Hepatocyte (in vitro differentiated cells): ENCODE measurements around the gene TOMM7. TPM values are rescaled to one million over a fixed set of nuclear protein-coding genes. Genes with fewer than 3 reads are reported as not detected.

Experiments used
- DNase-seq: peaks from one replicate; pipeline ENCODE4 v3.0.0-alpha.2; 2016; ENCODE audit warnings: low spot score
- H2AFZ ChIP-seq: fragments of 200-600 bp; sonication (generic); 2 replicates; pipeline ENCODE4 v1.6.0; 2016; ENCODE audit warnings: antibody characterized with exemption, mild to moderate bottlenecking
- H3K27ac ChIP-seq: fragments of 200-600 bp; sonication (generic); 2 replicates; pipeline ENCODE4 v1.5.1; 2016; ENCODE audit warnings: mild to moderate bottlenecking
- H3K27me3 ChIP-seq: fragments of 200-600 bp; sonication (generic); 2 replicates; pipeline ENCODE4 v1.6.1; 2016
- H3K36me3 ChIP-seq: fragments of 200-600 bp; sonication (generic); replicated peaks from 2 replicates; pipeline ENCODE4 v1.5.1; 2016; ENCODE audit warnings: low read depth; ENCODE audit not compliant: insufficient read depth
- H3K4me1 ChIP-seq: fragments of 200-600 bp; sonication (generic); 2 replicates; pipeline ENCODE4 v1.5.1; 2016; ENCODE audit warnings: mild to moderate bottlenecking, moderate library complexity; ENCODE audit not compliant: insufficient read depth
- H3K4me2 ChIP-seq: fragments of 200-600 bp; sonication (generic); 2 replicates; pipeline ENCODE4 v1.6.0; 2016
- H3K4me3 ChIP-seq: fragments of 200-600 bp; sonication (generic); 2 replicates; pipeline ENCODE4 v1.5.1; 2016; ENCODE audit warnings: mild to moderate bottlenecking
- H3K79me2 ChIP-seq: fragments of 200-600 bp; sonication (generic); 2 replicates; pipeline ENCODE4 v1.6.0; 2017; ENCODE audit warnings: mild to moderate bottlenecking
- H3K9me2 ChIP-seq: fragments of 200-600 bp; sonication (generic); replicated peaks from 2 replicates; pipeline ENCODE4 v1.6.0; 2017; ENCODE audit warnings: mild to moderate bottlenecking; ENCODE audit not compliant: insufficient read depth
- H3K9me3 ChIP-seq: fragments of 200-600 bp; sonication (generic); 2 replicates; pipeline ENCODE4 v1.5.1; 2016; ENCODE audit warnings: low read depth, mild to moderate bottlenecking
- H4K20me1 ChIP-seq: fragments of 200-600 bp; sonication (generic); 2 replicates; pipeline ENCODE4 v1.6.0; 2016; ENCODE audit warnings: mild to moderate bottlenecking; ENCODE audit not compliant: insufficient read depth, poor library complexity, severe bottlenecking
- EZH2 ChIP-seq: fragments of 200-600 bp; sonication (generic); IDR thresholded peaks from 2 replicates; pipeline ENCODE4 v1.6.1; 2016; ENCODE audit warnings: antibody characterized with exemption, mild to moderate bottlenecking, borderline replicate concordance
- EZH2phosphoT487 ChIP-seq: fragments of 200-600 bp; sonication (generic); IDR thresholded peaks from one replicate; pipeline ENCODE4 v1.6.1; 2018; ENCODE audit warnings: antibody characterized with exemption, mild to moderate bottlenecking, low read depth, moderate library complexity; ENCODE audit not compliant: unreplicated experiment, severe bottlenecking
- WGBS: methylation state at CpG from one replicate; pipeline ENCODE4 v1.1.6; 2016; ENCODE audit warnings: low lambda C conversion rate; ENCODE audit errors: missing lambda C conversion rate; 5-methylcytosine and 5-hydroxymethylcytosine counted together
- polyA plus RNA-seq: library from polyadenylated mRNA; unstranded; fragments of >200 nt; fragmentation: Nextera tagmentation; extraction: Ambion mirVana; gene quantifications from 2 replicates; pipeline ENCODE4 v1.2.1, GENCODE V29; 2016
- total RNA-seq: library from RNA; depleted of rRNA; stranded (reverse); fragments of >200 nt; gene quantifications from 2 replicates; pipeline ENCODE4 v1.2.3, GENCODE V29; 2014
- TF ChIP-seq, protein P1 (sequence below): fragments of 200-600 bp; sonication (generic); IDR thresholded peaks from 2 replicates; pipeline ENCODE4 v1.5.1; 2016; ENCODE audit warnings: antibody characterized with exemption, mild to moderate bottlenecking; ENCODE audit not compliant: poor library complexity

TOMM7 gene
- total and polyA plus RNA-seq, 2 experiments from 2014 or later = 215 to 322 TPM

DNA sequence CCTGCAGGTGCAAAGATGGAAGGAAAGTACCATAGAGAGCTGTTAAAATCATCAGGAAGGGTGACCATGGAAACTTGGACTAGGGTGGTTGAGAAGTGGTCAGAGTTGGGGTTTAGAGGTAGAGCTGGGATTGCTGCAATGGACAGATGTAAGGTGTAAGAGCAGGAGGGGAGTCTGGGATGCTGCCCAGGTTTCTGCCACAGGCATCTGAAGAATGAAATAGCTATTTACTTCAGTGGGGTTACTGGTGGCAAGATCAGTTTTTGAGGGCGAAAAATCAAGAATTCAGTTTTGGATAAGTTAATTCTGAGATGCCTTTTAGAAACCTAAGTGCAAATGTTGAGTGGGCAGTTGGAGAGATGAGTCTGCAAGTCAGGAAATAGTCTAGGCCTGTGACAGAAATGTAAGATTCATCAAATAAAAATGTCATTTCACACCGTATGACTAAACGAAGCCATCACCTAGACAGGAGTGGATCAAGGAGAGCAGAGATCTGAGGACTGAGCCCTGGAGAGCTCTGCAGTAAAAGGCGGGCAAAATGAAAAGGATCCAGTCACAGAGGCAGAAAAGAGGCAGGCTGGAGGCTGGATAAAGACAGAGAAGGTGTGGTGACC is 22.7 kb upstream of the TOMM7 start:
- 92% methylated on average over 4 of the region's 4 CpGs for WGBS
- no peak overlapping the region for H2AFZ ChIP-seq

DNA sequence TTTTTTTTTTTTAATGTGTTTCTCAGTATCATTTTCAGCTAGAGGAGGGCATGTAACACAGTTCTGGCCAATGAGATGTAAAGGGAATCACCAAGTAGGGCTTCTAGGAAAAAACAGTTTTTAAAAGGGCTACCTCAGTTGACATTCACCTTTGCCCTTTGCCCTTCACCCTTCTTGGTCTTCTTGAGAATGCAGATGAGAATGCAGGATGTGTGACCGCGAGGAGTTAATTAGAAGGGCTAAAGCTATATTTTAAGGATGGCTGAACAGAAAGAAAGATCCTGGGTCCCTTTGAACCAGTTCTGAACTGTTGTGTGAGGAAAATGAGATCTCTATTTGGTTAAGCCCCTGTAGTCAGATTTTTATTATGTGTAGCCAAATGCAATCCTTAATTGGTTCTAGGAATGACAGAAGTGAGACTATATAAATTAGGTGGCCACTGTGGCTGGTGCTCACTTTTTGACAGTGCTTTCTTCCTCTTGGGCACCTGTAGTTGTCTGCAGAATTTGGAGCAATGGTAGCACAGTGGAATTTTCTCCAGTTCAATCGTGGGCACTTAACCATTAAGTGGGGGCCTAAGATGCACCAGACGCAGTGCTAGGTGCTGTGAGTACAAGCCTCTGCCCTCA is 21.1 kb upstream of the TOMM7 start:
- WGBS = 86% methylated on average over 4 of the region's 4 CpGs
- Histone ChIP-seq H3K36me3 (no peaks in the 10 kb centered on the region), H2AFZ (no peak overlapping the region), H3K27ac (no peak overlapping the region), H4K20me1 (no peaks in the 10 kb centered on the region), H3K4me3 (no peak overlapping the region), H3K9me2 (no peaks in the 10 kb centered on the region), H3K4me1 (no peaks in the 10 kb centered on the region), H3K79me2 (no peaks in the 10 kb centered on the region), H3K9me3 (no peaks in the 10 kb centered on the region), H3K4me2 (no peak overlapping the region), H3K27me3 (no peaks in the 10 kb centered on the region)
- no peak for DNase-seq
- TF ChIP-seq, protein P1, sequence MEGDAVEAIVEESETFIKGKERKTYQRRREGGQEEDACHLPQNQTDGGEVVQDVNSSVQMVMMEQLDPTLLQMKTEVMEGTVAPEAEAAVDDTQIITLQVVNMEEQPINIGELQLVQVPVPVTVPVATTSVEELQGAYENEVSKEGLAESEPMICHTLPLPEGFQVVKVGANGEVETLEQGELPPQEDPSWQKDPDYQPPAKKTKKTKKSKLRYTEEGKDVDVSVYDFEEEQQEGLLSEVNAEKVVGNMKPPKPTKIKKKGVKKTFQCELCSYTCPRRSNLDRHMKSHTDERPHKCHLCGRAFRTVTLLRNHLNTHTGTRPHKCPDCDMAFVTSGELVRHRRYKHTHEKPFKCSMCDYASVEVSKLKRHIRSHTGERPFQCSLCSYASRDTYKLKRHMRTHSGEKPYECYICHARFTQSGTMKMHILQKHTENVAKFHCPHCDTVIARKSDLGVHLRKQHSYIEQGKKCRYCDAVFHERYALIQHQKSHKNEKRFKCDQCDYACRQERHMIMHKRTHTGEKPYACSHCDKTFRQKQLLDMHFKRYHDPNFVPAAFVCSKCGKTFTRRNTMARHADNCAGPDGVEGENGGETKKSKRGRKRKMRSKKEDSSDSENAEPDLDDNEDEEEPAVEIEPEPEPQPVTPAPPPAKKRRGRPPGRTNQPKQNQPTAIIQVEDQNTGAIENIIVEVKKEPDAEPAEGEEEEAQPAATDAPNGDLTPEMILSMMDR = no peak
- TF ChIP-seq EZH2 = no peak
- TF ChIP-seq EZH2phosphoT487 = no peak

More for the DNA sequence above, 22.7 kb upstream of the TOMM7 start:
- H3K79me2 ChIP-seq = no peaks in the 10 kb centered on the region
- DNase-seq = no peak
- H3K4me2 ChIP-seq = no peak overlapping the region
- H3K27ac ChIP-seq = no peak overlapping the region
- H3K9me3 ChIP-seq = no peaks in the 10 kb centered on the region
- no peak overlapping the region for H3K4me3 ChIP-seq
- no peaks in the 10 kb centered on the region for H3K36me3 ChIP-seq
- H4K20me1 ChIP-seq = no peaks in the 10 kb centered on the region
- no peaks in the 10 kb centered on the region for H3K9me2 ChIP-seq
- no peaks in the 10 kb centered on the region for H3K4me1 ChIP-seq
- no peaks in the 10 kb centered on the region for H3K27me3 ChIP-seq
- TF ChIP-seq EZH2 = no peak

DNA sequence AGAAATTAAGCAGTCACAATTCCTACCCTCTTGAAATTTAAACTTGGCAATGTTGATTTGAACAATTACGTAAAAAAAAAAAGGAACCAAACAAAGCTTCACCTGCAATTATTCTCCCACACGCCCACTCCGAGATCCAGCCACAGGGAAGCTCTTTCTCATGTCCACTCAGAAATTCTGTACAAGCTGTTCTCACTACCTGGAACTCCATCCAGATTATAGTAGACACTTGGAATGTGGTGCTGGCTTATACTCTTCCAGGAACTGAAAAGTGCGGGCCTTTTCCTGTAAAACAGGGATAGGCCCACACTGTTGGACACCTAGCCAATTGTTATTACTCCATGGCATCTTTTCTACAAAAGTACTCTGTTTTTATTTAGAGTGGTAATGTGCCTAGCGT is 20.3 kb upstream of the TOMM7 start:
- Histone ChIP-seq H3K4me3 (no peak overlapping the region), H3K9me2 (no peaks in the 10 kb centered on the region), H2AFZ (no peak overlapping the region), H3K4me2 (no peak overlapping the region), H3K79me2 (no peaks in the 10 kb centered on the region), H3K9me3 (no peaks in the 10 kb centered on the region), H3K27ac (no peak overlapping the region), H3K4me1 (no peaks in the 10 kb centered on the region), H3K27me3 (no peaks in the 10 kb centered on the region), H4K20me1 (no peaks in the 10 kb centered on the region), H3K36me3 (no peaks in the 10 kb centered on the region)
- WGBS = 93% methylated on average over 5 of the region's 5 CpGs
- TF ChIP-seq EZH2phosphoT487 (no peak), EZH2 (no peak)
- TF ChIP-seq, protein P1 = no peak
- no peak for DNase-seq

DNA sequence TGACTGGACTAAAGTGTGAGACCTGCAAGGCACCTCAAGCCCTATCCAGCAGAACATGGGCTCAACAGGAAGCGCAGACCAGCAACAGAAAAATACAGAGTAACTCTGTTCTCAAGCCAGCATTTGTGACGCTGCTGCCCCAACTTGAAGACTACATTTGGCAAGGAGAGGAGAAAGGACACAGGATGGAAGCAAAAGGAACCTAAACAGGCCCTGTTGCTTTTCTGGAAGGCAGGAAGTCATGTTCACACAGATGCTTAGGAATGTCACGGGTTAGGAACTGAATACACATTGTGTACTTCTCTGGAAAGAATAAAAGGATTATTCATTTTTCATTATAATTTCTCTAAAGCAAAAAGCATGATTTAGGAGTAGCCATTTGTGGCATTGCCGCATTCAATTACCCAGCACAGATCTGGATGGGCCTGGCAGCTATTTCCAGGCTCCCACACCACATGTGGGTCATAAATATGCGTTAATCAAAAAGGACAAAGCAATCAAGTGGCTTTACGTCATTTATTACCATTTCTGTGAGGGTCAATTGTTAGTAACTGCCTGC is 19.8 kb upstream of the TOMM7 start:
- H3K27ac ChIP-seq = no peak overlapping the region
- H3K9me3 ChIP-seq = no peaks in the 10 kb centered on the region
- no peaks in the 10 kb centered on the region for H3K36me3 ChIP-seq
- TF ChIP-seq, protein P1 = no peak
- TF ChIP-seq EZH2phosphoT487 = no peak
- TF ChIP-seq EZH2 = no peak
- H3K79me2 ChIP-seq = no peaks in the 10 kb centered on the region
- 78% methylated on average over 6 of the region's 6 CpGs for WGBS
- H4K20me1 ChIP-seq = no peaks in the 10 kb centered on the region
- no peak for DNase-seq
- no peak overlapping the region for H2AFZ ChIP-seq
- H3K4me1 ChIP-seq = no peaks in the 10 kb centered on the region
- H3K9me2 ChIP-seq = no peaks in the 10 kb centered on the region
- H3K4me3 ChIP-seq = no peak overlapping the region
- H3K4me2 ChIP-seq = no peak overlapping the region
- no peaks in the 10 kb centered on the region for H3K27me3 ChIP-seq
